SU-DHL-6 (cell line): Measurements from ENCODE around the gene SNX1.

Source experiments
- CTCF ChIP-seq: fragments of 200-600 bp; sonication (generic); IDR thresholded peaks from one replicate; pipeline ENCODE4 v1.5.1; 2017; ENCODE audit warnings: antibody characterized with exemption, mild to moderate bottlenecking, low read length, moderate library complexity; ENCODE audit not compliant: insufficient read depth, poor library complexity, severe bottlenecking
- EZH2phosphoT487 ChIP-seq: fragments of 200-600 bp; sonication (generic), shearing (Covaris generic); conservative IDR thresholded peaks from 2 replicates; pipeline ENCODE4 v1.6.1; 2018; ENCODE audit warnings: mild to moderate bottlenecking, antibody characterized with exemption, low read length, moderate library complexity, mixed read lengths

- TF ChIP-seq CTCF (no peak), EZH2phosphoT487 (no peak)
These were observed 52.8 kb downstream of the SNX1 start for GRCh38 chr15:64148581-64148980.
